GM12872 (cell line): ENCODE measurements around the gene ASIC3.

Experiments
- TF ChIP-seq, protein P1 (sequence below): IDR thresholded peaks from 3 replicates; pipeline ENCODE4 v1.5.1; 2011; ENCODE audit warnings: low read depth, mild to moderate bottlenecking, low read length, moderate library complexity; ENCODE audit not compliant: insufficient read depth

Gene ASIC3

DNA sequence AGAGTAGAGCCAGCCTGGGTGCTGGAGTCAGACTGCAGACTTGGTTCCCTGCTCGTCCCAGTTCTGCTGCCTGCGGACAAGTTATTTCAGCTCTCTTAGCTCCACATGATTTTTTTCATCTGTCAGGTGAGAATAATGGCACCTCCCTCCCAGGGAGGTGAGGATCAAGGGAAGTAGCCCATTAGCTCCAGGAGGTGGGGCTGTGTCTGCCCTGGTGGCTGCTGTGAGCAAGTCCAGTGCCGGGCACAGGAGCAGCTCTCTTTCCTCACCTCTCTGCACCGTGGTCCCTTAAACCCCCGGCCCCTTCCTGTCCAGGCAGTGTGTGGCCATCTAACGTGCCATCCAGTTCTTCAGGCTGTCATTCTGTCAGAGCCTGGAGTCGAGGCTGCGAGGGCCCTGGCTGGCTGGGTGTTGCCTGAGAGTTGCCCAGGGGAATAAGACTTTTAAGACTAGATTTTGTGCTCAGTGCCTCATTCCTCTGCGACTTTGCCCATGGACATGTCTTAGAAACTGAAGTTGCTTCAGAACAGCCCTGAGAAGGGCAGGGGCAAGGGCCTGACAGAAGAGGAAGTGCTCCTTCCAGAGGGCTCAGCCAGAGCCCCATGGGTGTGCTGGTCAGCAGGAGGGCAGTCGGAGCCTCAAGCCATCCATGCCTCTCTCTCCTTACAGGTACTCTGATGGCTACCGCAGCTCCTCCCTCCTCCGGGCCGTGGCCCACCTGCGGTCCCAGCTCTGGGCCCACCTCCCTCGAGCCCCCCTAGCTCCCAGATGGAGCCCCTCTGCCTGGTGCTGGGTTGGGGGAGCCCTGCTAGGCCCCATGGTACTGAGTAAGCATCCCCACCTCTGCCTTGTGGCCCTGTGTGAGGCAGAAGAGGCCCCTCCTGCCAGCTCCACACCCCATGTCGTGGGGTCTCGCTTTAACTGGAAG is 15.1 kb upstream of the ASIC3 start:
- TF ChIP-seq, protein P1, sequence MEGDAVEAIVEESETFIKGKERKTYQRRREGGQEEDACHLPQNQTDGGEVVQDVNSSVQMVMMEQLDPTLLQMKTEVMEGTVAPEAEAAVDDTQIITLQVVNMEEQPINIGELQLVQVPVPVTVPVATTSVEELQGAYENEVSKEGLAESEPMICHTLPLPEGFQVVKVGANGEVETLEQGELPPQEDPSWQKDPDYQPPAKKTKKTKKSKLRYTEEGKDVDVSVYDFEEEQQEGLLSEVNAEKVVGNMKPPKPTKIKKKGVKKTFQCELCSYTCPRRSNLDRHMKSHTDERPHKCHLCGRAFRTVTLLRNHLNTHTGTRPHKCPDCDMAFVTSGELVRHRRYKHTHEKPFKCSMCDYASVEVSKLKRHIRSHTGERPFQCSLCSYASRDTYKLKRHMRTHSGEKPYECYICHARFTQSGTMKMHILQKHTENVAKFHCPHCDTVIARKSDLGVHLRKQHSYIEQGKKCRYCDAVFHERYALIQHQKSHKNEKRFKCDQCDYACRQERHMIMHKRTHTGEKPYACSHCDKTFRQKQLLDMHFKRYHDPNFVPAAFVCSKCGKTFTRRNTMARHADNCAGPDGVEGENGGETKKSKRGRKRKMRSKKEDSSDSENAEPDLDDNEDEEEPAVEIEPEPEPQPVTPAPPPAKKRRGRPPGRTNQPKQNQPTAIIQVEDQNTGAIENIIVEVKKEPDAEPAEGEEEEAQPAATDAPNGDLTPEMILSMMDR = no peak

DNA sequence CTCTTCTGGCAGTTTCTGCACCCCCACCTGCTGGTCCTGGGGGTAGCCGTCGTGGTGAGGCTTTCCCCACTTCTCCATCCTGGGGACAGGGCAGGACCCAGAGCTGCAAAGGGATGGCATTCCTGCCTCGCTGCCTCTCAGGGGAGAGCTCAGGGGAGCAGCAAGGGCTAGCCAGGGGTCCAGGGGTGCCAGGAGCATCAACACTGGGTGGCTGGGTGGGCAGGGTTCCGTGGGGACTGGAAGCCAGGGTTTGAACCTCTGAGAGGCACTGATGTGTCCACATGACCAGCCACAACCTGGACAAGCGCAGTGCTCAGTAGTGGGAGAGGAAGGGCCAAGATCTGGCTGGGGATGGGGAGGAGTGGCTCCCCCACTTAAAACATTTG is 14.5 kb upstream of the ASIC3 start:
- TF ChIP-seq, protein P1 = no peak

DNA sequence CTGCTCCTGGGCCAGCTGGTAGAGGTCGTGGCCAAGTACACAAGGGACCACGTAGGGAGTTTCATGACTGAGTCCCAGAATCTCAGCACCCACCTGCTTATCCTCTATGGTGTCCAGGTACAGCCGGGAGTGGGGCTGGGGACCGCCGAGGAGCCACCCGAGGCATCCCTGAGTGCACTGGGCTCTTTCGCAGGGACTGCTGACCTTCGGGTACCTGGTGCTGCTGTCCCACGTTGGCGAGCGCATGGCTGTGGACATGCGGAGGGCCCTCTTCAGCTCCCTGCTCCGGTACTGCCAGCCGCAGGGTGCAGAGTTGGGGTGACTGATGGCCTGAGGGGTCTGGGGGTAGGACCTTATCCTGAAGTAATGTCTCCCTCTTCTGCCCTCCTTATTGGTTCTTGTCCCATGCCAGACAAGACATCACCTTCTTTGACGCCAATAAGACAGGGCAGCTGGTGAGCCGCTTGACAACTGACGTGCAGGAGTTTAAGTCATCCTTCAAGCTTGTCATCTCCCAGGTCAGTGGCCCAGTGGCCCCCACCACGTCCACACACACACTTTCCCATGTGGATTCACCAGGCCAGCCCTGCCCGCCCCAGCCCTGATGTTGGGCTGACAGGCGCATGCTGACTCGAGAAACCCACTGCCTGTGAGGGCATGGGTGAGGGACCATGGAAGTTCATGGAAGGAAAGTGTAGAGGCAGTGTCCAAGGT is 13.9 kb upstream of the ASIC3 start:
- TF ChIP-seq, protein P1 = no peak

DNA sequence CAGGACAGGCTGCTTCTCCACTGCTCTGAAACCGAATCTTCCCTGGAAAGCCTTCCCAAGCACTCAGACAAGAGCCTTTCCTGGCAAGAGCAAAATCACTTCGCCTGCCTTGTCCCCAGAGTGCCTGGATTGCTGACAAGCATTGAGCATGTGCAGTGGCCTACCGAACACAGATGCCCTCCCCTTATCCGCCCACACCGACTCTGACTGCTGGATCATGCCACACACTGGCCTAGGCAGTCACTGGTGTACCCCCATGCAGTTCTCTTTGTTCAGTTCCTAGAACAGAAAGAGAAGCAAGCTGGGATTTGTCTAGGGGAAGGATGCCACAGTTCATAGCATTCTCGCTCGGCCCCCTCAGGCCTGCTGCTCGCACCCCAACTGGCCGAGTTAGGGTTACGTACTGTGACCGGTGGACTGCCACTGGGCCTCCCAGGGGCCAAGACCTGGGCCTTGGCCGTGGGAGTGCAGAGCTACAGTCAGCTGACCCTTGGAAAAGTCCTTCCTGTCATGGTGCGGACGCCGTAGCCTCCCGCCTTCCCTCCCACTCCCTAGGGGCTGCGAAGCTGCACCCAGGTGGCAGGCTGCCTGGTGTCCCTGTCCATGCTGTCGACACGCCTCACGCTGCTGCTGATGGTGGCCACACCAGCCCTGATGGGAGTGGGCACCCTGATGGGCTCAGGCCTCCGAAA is 13.2 kb upstream of the ASIC3 start:
- TF ChIP-seq, protein P1 = no peak

DNA sequence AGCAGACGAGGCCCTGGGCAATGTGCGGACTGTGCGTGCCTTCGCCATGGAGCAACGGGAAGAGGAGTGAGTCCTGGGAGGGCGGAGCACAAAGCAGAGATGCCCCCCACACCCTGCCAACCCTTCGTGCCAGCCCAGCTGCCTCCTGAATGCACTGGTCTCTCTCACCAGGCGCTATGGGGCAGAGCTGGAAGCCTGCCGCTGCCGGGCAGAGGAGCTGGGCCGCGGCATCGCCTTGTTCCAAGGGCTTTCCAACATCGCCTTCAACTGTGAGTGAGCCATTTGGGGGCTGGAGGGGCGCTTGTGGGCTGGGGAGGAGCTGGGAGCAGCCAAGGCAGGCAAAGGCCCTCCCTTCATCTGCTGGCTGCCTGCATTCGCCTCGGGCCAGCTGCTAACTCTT is 12.4 kb upstream of the ASIC3 start:
- TF ChIP-seq, protein P1 = no peak

DNA sequence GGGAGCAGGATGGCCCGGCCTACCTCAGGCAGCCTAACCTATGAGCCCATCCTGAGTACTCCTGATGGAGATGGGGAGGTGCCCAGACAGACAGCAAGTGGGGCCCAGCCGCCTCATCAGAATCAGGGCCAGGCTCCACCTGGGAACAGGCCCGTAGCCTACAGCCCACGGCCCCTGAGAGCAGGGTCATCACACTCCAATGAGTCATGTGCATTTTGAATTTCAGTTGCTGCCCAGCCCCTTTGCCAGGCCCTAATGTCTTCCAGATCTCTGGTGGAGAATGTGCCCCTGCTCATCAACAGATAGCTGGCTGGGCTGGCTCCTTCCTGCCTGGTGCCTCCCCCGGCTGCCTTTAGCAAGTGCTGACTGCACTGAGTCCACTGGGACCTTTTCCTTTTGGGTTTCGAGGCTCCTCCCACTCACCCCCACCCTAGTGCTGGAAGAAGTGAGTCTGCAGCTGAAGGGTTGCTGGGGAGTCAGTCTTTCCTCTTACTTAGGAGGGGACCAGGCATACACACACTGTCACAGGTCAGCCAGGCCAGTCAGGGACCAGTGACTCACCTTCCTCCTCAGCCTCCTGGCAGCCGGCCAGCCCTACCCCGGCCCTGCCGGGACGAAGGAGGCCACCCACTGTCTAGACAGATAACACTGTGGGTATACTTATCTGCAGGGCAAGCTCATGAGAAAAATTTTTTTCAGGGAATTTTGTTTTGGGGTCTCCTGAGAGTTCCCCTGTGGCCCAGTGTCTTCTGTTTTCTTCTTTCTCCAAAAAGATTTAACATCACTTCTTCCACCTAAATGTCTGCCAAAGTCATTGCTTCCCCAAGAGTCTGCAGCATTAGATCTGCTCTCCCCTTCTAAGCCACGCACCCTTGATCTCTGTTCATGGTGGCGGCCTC is 9.1 kb upstream of the ASIC3 start:
- TF ChIP-seq, protein P1 = no peak
